ENCODE measurements around the gene LMO1.
A peak's percentile ranks its signal among the peaks of the same experiment; 100 is the strongest.

The LMO1 gene

GRCh38 chr11:8194956-8195355 lies 68.7 kb downstream of the LMO1 start:
- Histone ChIP-seq H2AFZ (ENCODE audit: low read length) (no peak overlapping the region), H3K36me3 (ENCODE audit: insufficient read depth, low read length) (no peaks in the 10 kb centered on the region), H3K9me2 (replicated peaks; ENCODE audit: low read depth, low read length) (no peaks in the 10 kb centered on the region), H4K20me1 (ENCODE audit: insufficient read depth, low read length, poor library complexity, severe bottlenecking) (no peaks in the 10 kb centered on the region), H3K4me3 (ENCODE audit: low read length, poor library complexity, severe bottlenecking) (no peak overlapping the region), H3K27me3 (ENCODE audit: insufficient read depth, low read length, poor library complexity, severe bottlenecking) (no peaks in the 10 kb centered on the region), H3K9me3 (ENCODE audit: insufficient read depth, low read depth, low read length) (no peaks in the 10 kb centered on the region), H3F3A (ENCODE audit: low read depth) (no peaks in the 10 kb centered on the region), H3K4me2 (ENCODE audit: low read depth, low read length, poor library complexity, severe bottlenecking) (no peak overlapping the region), H3K9ac (ENCODE audit: low read depth, low read length, poor library complexity, severe bottlenecking) (no peak overlapping the region), H3K4me1 (ENCODE audit: insufficient read depth, low read length, poor library complexity, severe bottlenecking) (peaks cover 8% of the 10 kb centered on the region), H3K79me2 (ENCODE audit: insufficient read depth, low read length) (no peaks in the 10 kb centered on the region)
- TF ChIP-seq EZH2phosphoT487 (IDR thresholded peaks at IDR 0.05; ENCODE audit: borderline replicate concordance), result no peak
- TF ChIP-seq, protein P1, sequence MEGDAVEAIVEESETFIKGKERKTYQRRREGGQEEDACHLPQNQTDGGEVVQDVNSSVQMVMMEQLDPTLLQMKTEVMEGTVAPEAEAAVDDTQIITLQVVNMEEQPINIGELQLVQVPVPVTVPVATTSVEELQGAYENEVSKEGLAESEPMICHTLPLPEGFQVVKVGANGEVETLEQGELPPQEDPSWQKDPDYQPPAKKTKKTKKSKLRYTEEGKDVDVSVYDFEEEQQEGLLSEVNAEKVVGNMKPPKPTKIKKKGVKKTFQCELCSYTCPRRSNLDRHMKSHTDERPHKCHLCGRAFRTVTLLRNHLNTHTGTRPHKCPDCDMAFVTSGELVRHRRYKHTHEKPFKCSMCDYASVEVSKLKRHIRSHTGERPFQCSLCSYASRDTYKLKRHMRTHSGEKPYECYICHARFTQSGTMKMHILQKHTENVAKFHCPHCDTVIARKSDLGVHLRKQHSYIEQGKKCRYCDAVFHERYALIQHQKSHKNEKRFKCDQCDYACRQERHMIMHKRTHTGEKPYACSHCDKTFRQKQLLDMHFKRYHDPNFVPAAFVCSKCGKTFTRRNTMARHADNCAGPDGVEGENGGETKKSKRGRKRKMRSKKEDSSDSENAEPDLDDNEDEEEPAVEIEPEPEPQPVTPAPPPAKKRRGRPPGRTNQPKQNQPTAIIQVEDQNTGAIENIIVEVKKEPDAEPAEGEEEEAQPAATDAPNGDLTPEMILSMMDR (conservative IDR thresholded peaks at IDR 0.05; ENCODE audit: low read length), result no peak

GRCh38 chr11:8192896-8193209 lies 70.8 kb downstream of the LMO1 start:
- no peaks in the 10 kb centered on the region for H3K9me3 ChIP-seq (ENCODE audit: insufficient read depth, low read depth, low read length)
- peaks cover 8% of the 10 kb centered on the region for H3K4me1 ChIP-seq (ENCODE audit: insufficient read depth, low read length, poor library complexity, severe bottlenecking)
- no peaks in the 10 kb centered on the region for H3K9me2 ChIP-seq (replicated peaks; ENCODE audit: low read depth, low read length)
- H3K9ac ChIP-seq (ENCODE audit: low read depth, low read length, poor library complexity, severe bottlenecking), result no peak overlapping the region
- H4K20me1 ChIP-seq (ENCODE audit: insufficient read depth, low read length, poor library complexity, severe bottlenecking), result no peaks in the 10 kb centered on the region
- H3K4me2 ChIP-seq (ENCODE audit: low read depth, low read length, poor library complexity, severe bottlenecking), result no peak overlapping the region
- no peaks in the 10 kb centered on the region for H3K36me3 ChIP-seq (ENCODE audit: insufficient read depth, low read length)
- no peaks in the 10 kb centered on the region for H3F3A ChIP-seq (ENCODE audit: low read depth)
- H3K27me3 ChIP-seq (ENCODE audit: insufficient read depth, low read length, poor library complexity, severe bottlenecking), result no peaks in the 10 kb centered on the region
- TF ChIP-seq, protein P1 (conservative IDR thresholded peaks at IDR 0.05; ENCODE audit: low read length), result 0 out of 2 replicates have a peak, but pooled peaks have one; percentile 3
- TF ChIP-seq EZH2phosphoT487 (IDR thresholded peaks at IDR 0.05; ENCODE audit: borderline replicate concordance), result no peak
- 0 out of 2 replicates have a peak overlapping the region, but pooled peaks have one; percentile 5 for H2AFZ ChIP-seq (ENCODE audit: low read length)
- H3K79me2 ChIP-seq (ENCODE audit: insufficient read depth, low read length), result no peaks in the 10 kb centered on the region
- H3K4me3 ChIP-seq (ENCODE audit: low read length, poor library complexity, severe bottlenecking), result no peak overlapping the region

DNA sequence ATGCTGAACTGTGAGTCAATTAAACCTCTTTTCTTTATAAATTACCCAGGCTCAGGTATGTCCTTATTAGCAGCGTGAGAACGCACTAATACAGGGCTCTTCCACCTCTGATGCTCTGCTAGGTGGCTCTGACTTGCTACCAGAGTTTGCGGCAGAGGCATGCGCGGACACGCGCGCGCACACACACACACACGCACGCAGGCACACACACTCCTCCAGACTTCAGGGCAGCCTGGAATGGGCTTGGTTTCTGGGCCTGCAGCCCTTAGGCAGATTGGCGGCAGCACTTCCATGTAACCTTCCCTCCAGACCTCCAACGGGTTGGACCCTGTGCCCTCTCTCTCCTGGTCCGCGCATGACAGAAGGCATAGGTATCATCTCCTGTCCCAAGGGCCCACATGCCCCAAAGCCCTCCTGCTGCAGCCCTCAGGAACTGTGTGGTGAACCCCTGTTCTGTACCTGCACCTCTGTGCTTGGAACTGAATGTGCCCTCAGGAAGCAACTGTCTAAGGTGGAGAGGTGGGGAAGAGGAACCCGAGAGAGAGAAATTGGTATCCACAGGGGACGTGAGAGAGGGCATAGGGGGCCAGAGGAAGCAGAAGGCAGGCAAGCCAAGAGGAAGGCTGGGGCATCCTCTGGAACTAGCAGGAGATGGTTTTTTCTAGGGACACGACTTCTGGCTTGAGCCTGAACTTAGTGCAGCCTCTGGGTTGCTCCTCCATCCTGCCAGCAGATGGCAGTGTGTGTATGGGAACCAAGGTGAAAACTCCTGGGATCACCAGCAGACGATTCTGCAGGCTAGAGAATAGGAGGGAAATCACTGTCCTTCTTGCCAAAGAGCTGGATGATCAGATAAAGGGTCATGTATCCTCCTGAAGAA lies 71.4 kb downstream of the LMO1 start:
- no peak overlapping the region for H3K4me3 ChIP-seq (ENCODE audit: low read length, poor library complexity, severe bottlenecking)
- no peaks in the 10 kb centered on the region for H3F3A ChIP-seq (ENCODE audit: low read depth)
- no peaks in the 10 kb centered on the region for H3K27me3 ChIP-seq (ENCODE audit: insufficient read depth, low read length, poor library complexity, severe bottlenecking)
- no peaks in the 10 kb centered on the region for H3K36me3 ChIP-seq (ENCODE audit: insufficient read depth, low read length)
- H4K20me1 ChIP-seq (ENCODE audit: insufficient read depth, low read length, poor library complexity, severe bottlenecking), result no peaks in the 10 kb centered on the region
- no peak overlapping the region for H3K9ac ChIP-seq (ENCODE audit: low read depth, low read length, poor library complexity, severe bottlenecking)
- no peak overlapping the region for H3K4me2 ChIP-seq (ENCODE audit: low read depth, low read length, poor library complexity, severe bottlenecking)
- H3K4me1 ChIP-seq (ENCODE audit: insufficient read depth, low read length, poor library complexity, severe bottlenecking), result peaks cover 5% of the 10 kb centered on the region
- no peaks in the 10 kb centered on the region for H3K79me2 ChIP-seq (ENCODE audit: insufficient read depth, low read length)
- TF ChIP-seq, protein P1 (conservative IDR thresholded peaks at IDR 0.05; ENCODE audit: low read length), result peak; percentile 90
- TF ChIP-seq EZH2phosphoT487 (IDR thresholded peaks at IDR 0.05; ENCODE audit: borderline replicate concordance), result no peak
- H3K9me2 ChIP-seq (replicated peaks; ENCODE audit: low read depth, low read length), result no peaks in the 10 kb centered on the region
- no peaks in the 10 kb centered on the region for H3K9me3 ChIP-seq (ENCODE audit: insufficient read depth, low read depth, low read length)
- H2AFZ ChIP-seq (ENCODE audit: low read length), result 0 out of 2 replicates have a peak overlapping the region, but pooled peaks have one; percentile 5

Data from Loucy (cell line).